SK-N-SH (cell line): ENCODE results near the gene SYT1. TPM values are rescaled to one million over a fixed set of nuclear protein-coding genes. Genes with fewer than 3 reads are reported as not detected.

Experiments
- CTCF ChIA-PET: fragments of 300-600, 350-600 bp; formaldehyde crosslinking; extraction: SDS; loops from one replicate; lab custom pipeline; 2021; lab: Yijun Ruan, JAX
- POLR2A ChIA-PET: fragments of 350-600 bp; sonication (Branson Sonifier 250); formaldehyde crosslinking; extraction: SDS; loops from one replicate; lab custom pipeline; 2020; ENCODE audit warnings: antibody characterized with exemption, inconsistent platforms; lab: Yijun Ruan, JAX
- DNase-seq: peaks from one replicate; pipeline ENCODE4 v3.0.0; 2012
- H2AFZ ChIP-seq: fragments of 200-600 bp; sonication (generic); 2 replicates; pipeline ENCODE4 v1.8.1; 2016; ENCODE audit warnings: antibody characterized with exemption, mild to moderate bottlenecking, low read depth
- H3F3A ChIP-seq: fragments of 200-600 bp; sonication (generic); replicated peaks from 2 replicates; pipeline ENCODE3; 2016; ENCODE audit warnings: antibody characterized with exemption, mild to moderate bottlenecking; ENCODE audit not compliant: insufficient read depth
- H3K27ac ChIP-seq, 2 experiments: fragments of 200-500 bp in 1 of 2; fragments of 200-600 bp in 1 of 2; sonication (Bioruptor generic) in 1 of 2; sonication (generic), shearing (Covaris generic) in 1 of 2; 2 replicates each; pipeline versions ENCODE4 v1.5.1 to v1.6.1; 2014 to 2016; ENCODE audit warnings: low read depth in 2 of 2, inconsistent platforms in 1 of 2, low read length in 1 of 2, mild to moderate bottlenecking in 1 of 2, mixed read lengths in 1 of 2
- H3K27me3 ChIP-seq: fragments of 200-600 bp; sonication (generic), shearing (Covaris generic); 2 replicates; pipeline ENCODE4 v1.6.1; 2016; ENCODE audit warnings: mixed run types; ENCODE audit not compliant: insufficient read depth
- H3K36me3 ChIP-seq, 2 experiments: fragments of 200-500 bp in 1 of 2; fragments of 200-600 bp in 1 of 2; sonication (Bioruptor generic) in 1 of 2; sonication (generic) in 1 of 2; replicated peaks in 1 of 2; 2 replicates each; pipeline versions ENCODE3 to v1.5.1; 2014 to 2016; ENCODE audit warnings: low read length in 1 of 2, mild to moderate bottlenecking in 1 of 2; ENCODE audit not compliant: insufficient read depth in 2 of 2, control insufficient read depth in 1 of 2
- H3K4me1 ChIP-seq, 2 experiments: fragments of 200-500 bp in 1 of 2; fragments of 200-600 bp in 1 of 2; sonication (Bioruptor generic) in 1 of 2; sonication (generic), shearing (Covaris generic) in 1 of 2; 2 replicates each; pipeline versions ENCODE4 v1.5.1 to v1.6.1; 2014 to 2016; ENCODE audit warnings: low read depth in 1 of 2, low read length in 1 of 2, mixed run types in 1 of 2; ENCODE audit not compliant: insufficient read depth in 2 of 2, control insufficient read depth in 1 of 2
- H3K4me2 ChIP-seq: fragments of 200-600 bp; sonication (generic), shearing (Covaris generic); 2 replicates; pipeline ENCODE4 v1.6.1; 2017; ENCODE audit warnings: mixed run types
- H3K4me3 ChIP-seq, 2 experiments: fragments of 200-500 bp in 1 of 2; fragments of 200-600 bp in 1 of 2; sonication (Bioruptor generic) in 1 of 2; sonication (generic), shearing (Covaris generic) in 1 of 2; 2 replicates each; pipeline versions ENCODE4 v1.5.1 to v1.8.1; 2014 to 2016; ENCODE audit warnings: low read depth in 2 of 2, inconsistent platforms in 1 of 2, low read length in 1 of 2, mild to moderate bottlenecking in 1 of 2, mixed read lengths in 1 of 2, moderate library complexity in 1 of 2
- H3K79me2 ChIP-seq: fragments of 200-600 bp; sonication (generic); 2 replicates; pipeline ENCODE4 v1.8.1; 2017; ENCODE audit warnings: mild to moderate bottlenecking; ENCODE audit not compliant: insufficient read depth
- H3K9ac ChIP-seq: fragments of 200-600 bp; sonication (generic); 2 replicates; pipeline ENCODE4 v1.6.1; 2017; ENCODE audit warnings: mixed run types
- H3K9me2 ChIP-seq: fragments of 200-600 bp; sonication (generic); 2 replicates; pipeline ENCODE4 v1.6.1; 2017; ENCODE audit warnings: mixed run types
- H3K9me3 ChIP-seq: fragments of 200-600 bp; sonication (generic); 2 replicates; pipeline ENCODE4 v1.6.1; 2017; ENCODE audit warnings: mixed run types, mild to moderate bottlenecking, moderate library complexity
- H4K20me1 ChIP-seq: fragments of 200-600 bp; sonication (generic); 2 replicates; pipeline ENCODE4 v1.6.1; 2017; ENCODE audit warnings: mild to moderate bottlenecking, mixed run types; ENCODE audit not compliant: insufficient read depth
- ELF1 ChIP-seq: IDR thresholded peaks from 2 replicates; pipeline ENCODE4 v1.4.0; 2012
- EZH2phosphoT487 ChIP-seq: fragments of 200-600 bp; sonication (generic); IDR thresholded peaks from 2 replicates; pipeline ENCODE4 v1.6.1; 2017; ENCODE audit warnings: low read depth, mixed run types, mild to moderate bottlenecking, antibody characterized with exemption, moderate library complexity, borderline replicate concordance
- FOSL2 ChIP-seq: IDR thresholded peaks from 2 replicates; pipeline ENCODE4 v1.4.0; 2012; ENCODE audit warnings: low read depth, mild to moderate bottlenecking, moderate library complexity, borderline replicate concordance
- FOXJ3 ChIP-seq: sonication (generic); formaldehyde crosslinking; IDR thresholded peaks from 2 replicates; pipeline ENCODE4 v1.5.1; 2020; ENCODE audit warnings: mild to moderate bottlenecking, missing genetic modification reagents
- FOXM1 ChIP-seq: IDR thresholded peaks from 2 replicates; pipeline ENCODE4 v1.4.0; 2012; ENCODE audit warnings: low read depth, mild to moderate bottlenecking
- GATA2 ChIP-seq: sonication (generic); formaldehyde crosslinking; IDR thresholded peaks from 2 replicates; pipeline ENCODE4 v1.5.0; 2020; ENCODE audit warnings: mild to moderate bottlenecking, missing genetic modification reagents
- JUND ChIP-seq: IDR thresholded peaks from 2 replicates; pipeline ENCODE4 v1.4.0; 2012
- MXI1 ChIP-seq: IDR thresholded peaks from 2 replicates; pipeline ENCODE4 v1.6.1; 2012; ENCODE audit warnings: mild to moderate bottlenecking, low read depth, low read length, improper control_type of control experiment
- NFIC ChIP-seq: IDR thresholded peaks from 2 replicates; pipeline ENCODE4 v1.4.0; 2012; ENCODE audit warnings: borderline replicate concordance
- SIN3A ChIP-seq: IDR thresholded peaks from 2 replicates; pipeline ENCODE4 v1.6.1; 2012; ENCODE audit warnings: low read depth, mild to moderate bottlenecking, low read length, moderate library complexity, borderline replicate concordance
- SMC3 ChIP-seq: IDR thresholded peaks from 2 replicates; pipeline ENCODE4 v1.6.1; 2012; ENCODE audit warnings: low read depth, low read length, improper control_type of control experiment
- TAF1 ChIP-seq: IDR thresholded peaks from 2 replicates; pipeline ENCODE4 v1.6.1; 2012; ENCODE audit warnings: low read depth, mild to moderate bottlenecking, low read length, moderate library complexity, borderline replicate concordance
- TCF12 ChIP-seq: IDR thresholded peaks from 2 replicates; pipeline ENCODE4 v1.4.0; 2012
- YY1 ChIP-seq: IDR thresholded peaks from 2 replicates; pipeline ENCODE4 v1.4.0; 2012; ENCODE audit warnings: low read depth, mild to moderate bottlenecking
- ZBTB33 ChIP-seq: IDR thresholded peaks from 2 replicates; pipeline ENCODE4 v1.4.0; 2012; ENCODE audit warnings: low read depth, borderline replicate concordance
- WGBS: methylation state at CpG from one replicate; pipeline ENCODE4 v1.1.6; 2017; ENCODE audit warnings: low lambda C conversion rate; 5-methylcytosine and 5-hydroxymethylcytosine counted together
- polyA plus RNA-seq, 3 experiments: library from polyadenylated mRNA; depleted of rRNA; stranded (reverse); fragments of >200 nt; gene quantifications; 2 replicates each; pipeline ENCODE4 v1.2.3, GENCODE V29; 2012
- TF ChIP-seq, protein P1 (sequence below): fragments of 150-350 bp; IDR thresholded peaks from 2 replicates; pipeline ENCODE4 v1.6.1; 2017; ENCODE audit warnings: antibody characterized with exemption, low read length, low read depth, borderline replicate concordance
- TF ChIP-seq, protein P2 (sequence below): IDR thresholded peaks from 2 replicates; pipeline ENCODE4 v1.4.0; 2012; ENCODE audit warnings: low read depth, borderline replicate concordance
- TF ChIP-seq, protein P3 (sequence below): IDR thresholded peaks from 2 replicates; pipeline ENCODE4 v1.6.1; 2012; ENCODE audit warnings: mild to moderate bottlenecking, low read depth, low read length, moderate library complexity
- TF ChIP-seq, protein P4 (sequence below): fragments of 200-600 bp; sonication (generic); IDR thresholded peaks from 2 replicates; pipeline ENCODE4 v1.6.1; 2017; ENCODE audit warnings: antibody characterized with exemption, mild to moderate bottlenecking, moderate library complexity

The SYT1 gene
- polyA plus RNA-seq, 1 of the 3 experiments (the other 2 are of a cell fraction) = 12.7 TPM

DNA sequence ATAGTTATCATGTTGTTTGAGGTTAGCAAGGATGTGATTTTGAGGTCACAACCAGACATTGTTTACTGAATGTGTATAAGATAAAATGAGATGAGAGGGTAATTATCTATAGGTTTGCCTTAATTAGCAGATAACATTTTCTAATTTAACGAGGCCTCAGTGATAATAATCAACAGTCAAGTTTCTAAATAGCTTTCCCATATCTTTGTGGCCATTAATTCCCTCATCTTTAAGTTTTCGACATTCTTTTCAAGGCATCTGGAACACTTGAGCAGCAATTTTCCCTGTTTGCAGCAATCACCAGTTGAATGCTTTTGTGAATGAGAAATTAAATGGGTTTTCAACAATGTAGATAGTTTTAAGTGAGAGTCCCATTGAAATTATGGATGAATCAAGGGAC, 304.1 kb downstream of the SYT1 start:
- no peak overlapping the region for H3K4me2 ChIP-seq
- H3K27ac ChIP-seq = no peak overlapping the region
- ChIA-PET CTCF (no interaction called here), POLR2A (no interaction called here)
- no peaks in the 10 kb centered on the region for H3K27me3 ChIP-seq
- H3F3A ChIP-seq = no peaks in the 10 kb centered on the region
- peaks cover 0 to 6% of the 10 kb centered on the region in 2 experiments for H3K36me3 ChIP-seq
- H3K4me3 ChIP-seq = no peak overlapping the region
- no peaks in the 10 kb centered on the region for H3K9me3 ChIP-seq
- H2AFZ ChIP-seq = no peak overlapping the region
- no peak for DNase-seq
- no peak overlapping the region for H3K9ac ChIP-seq
- H4K20me1 ChIP-seq = no peaks in the 10 kb centered on the region
- H3K79me2 ChIP-seq = no peaks in the 10 kb centered on the region
- WGBS = 31% methylated on average over 2 of the region's 2 CpGs
- TF ChIP-seq FOXM1 (no peak), MXI1 (no peak), TAF1 (no peak), FOSL2 (no peak), FOXJ3 (CRISPR knock-in tag) (no peak)
- TF ChIP-seq, all 33 proteins: peak for 0
- Histone ChIP-seq H3K4me1 (peaks cover 0 to 2% of the 10 kb centered on the region in 2 experiments; a peak in 1 of 4 replicates), H3K9me2 (no peaks in the 10 kb centered on the region)

DNA sequence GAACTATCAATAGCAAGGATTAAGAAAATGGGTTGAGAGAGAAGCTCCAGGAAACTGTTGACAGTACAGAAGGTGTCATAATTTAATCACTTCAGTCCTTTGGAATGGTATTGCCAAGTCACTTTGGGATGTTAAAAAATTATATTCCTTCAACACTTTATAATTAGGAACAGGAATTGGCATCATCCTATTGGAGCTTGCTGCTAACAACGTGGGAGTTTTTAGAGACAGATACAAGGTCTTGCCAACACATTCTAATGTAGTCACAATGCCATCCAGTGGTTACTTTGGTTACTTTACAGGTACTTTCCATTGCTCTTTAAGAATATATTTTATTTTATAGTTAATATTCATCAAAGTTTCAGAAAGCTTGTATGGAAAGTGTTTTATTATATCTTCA, 310.1 kb downstream of the SYT1 start:
- Histone ChIP-seq H3K9ac (no peak overlapping the region), H3F3A (no peaks in the 10 kb centered on the region), H3K79me2 (no peaks in the 10 kb centered on the region), H3K9me2 (no peaks in the 10 kb centered on the region), H3K27ac (no peak overlapping the region), H3K4me2 (no peak overlapping the region), H3K27me3 (no peaks in the 10 kb centered on the region), H3K4me3 (no peak overlapping the region), H4K20me1 (no peaks in the 10 kb centered on the region), H3K4me1 (peaks cover 0 to 2% of the 10 kb centered on the region in 2 experiments; a peak in 1 of 4 replicates), H2AFZ (no peak overlapping the region), H3K9me3 (no peaks in the 10 kb centered on the region), H3K36me3 (peaks cover 0 to 6% of the 10 kb centered on the region in 2 experiments)
- WGBS = 44% methylated on average over 1 of the region's 1 CpG
- ChIA-PET POLR2A (no interaction called here), CTCF (interaction anchor here (0.6 to 2.1 kb wide), 22 partner anchors 9 to 1054 kb away, joined by 3 to 10 read pairs (median 4); no protein-coding TSS in a partner anchor)
- DNase-seq = no peak
- no peak for TF ChIP-seq YY1
- TF ChIP-seq ELF1 = no peak
- TF ChIP-seq SMC3 = peak; percentile 49
- TF ChIP-seq, protein P1, sequence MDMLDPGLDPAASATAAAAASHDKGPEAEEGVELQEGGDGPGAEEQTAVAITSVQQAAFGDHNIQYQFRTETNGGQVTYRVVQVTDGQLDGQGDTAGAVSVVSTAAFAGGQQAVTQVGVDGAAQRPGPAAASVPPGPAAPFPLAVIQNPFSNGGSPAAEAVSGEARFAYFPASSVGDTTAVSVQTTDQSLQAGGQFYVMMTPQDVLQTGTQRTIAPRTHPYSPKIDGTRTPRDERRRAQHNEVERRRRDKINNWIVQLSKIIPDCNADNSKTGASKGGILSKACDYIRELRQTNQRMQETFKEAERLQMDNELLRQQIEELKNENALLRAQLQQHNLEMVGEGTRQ = no peak
- no peak for TF ChIP-seq TCF12
- TF ChIP-seq FOXM1 = no peak
- TF ChIP-seq NFIC = no peak
- TF ChIP-seq MXI1 = no peak
- TF ChIP-seq, protein P2, sequence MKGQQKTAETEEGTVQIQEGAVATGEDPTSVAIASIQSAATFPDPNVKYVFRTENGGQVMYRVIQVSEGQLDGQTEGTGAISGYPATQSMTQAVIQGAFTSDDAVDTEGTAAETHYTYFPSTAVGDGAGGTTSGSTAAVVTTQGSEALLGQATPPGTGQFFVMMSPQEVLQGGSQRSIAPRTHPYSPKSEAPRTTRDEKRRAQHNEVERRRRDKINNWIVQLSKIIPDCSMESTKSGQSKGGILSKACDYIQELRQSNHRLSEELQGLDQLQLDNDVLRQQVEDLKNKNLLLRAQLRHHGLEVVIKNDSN = no peak
- TF ChIP-seq GATA2 (CRISPR knock-in tag) = no peak
- TF ChIP-seq, protein P3, sequence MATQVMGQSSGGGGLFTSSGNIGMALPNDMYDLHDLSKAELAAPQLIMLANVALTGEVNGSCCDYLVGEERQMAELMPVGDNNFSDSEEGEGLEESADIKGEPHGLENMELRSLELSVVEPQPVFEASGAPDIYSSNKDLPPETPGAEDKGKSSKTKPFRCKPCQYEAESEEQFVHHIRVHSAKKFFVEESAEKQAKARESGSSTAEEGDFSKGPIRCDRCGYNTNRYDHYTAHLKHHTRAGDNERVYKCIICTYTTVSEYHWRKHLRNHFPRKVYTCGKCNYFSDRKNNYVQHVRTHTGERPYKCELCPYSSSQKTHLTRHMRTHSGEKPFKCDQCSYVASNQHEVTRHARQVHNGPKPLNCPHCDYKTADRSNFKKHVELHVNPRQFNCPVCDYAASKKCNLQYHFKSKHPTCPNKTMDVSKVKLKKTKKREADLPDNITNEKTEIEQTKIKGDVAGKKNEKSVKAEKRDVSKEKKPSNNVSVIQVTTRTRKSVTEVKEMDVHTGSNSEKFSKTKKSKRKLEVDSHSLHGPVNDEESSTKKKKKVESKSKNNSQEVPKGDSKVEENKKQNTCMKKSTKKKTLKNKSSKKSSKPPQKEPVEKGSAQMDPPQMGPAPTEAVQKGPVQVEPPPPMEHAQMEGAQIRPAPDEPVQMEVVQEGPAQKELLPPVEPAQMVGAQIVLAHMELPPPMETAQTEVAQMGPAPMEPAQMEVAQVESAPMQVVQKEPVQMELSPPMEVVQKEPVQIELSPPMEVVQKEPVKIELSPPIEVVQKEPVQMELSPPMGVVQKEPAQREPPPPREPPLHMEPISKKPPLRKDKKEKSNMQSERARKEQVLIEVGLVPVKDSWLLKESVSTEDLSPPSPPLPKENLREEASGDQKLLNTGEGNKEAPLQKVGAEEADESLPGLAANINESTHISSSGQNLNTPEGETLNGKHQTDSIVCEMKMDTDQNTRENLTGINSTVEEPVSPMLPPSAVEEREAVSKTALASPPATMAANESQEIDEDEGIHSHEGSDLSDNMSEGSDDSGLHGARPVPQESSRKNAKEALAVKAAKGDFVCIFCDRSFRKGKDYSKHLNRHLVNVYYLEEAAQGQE = no peak
- no peak for TF ChIP-seq EZH2phosphoT487
- TF ChIP-seq, protein P4, sequence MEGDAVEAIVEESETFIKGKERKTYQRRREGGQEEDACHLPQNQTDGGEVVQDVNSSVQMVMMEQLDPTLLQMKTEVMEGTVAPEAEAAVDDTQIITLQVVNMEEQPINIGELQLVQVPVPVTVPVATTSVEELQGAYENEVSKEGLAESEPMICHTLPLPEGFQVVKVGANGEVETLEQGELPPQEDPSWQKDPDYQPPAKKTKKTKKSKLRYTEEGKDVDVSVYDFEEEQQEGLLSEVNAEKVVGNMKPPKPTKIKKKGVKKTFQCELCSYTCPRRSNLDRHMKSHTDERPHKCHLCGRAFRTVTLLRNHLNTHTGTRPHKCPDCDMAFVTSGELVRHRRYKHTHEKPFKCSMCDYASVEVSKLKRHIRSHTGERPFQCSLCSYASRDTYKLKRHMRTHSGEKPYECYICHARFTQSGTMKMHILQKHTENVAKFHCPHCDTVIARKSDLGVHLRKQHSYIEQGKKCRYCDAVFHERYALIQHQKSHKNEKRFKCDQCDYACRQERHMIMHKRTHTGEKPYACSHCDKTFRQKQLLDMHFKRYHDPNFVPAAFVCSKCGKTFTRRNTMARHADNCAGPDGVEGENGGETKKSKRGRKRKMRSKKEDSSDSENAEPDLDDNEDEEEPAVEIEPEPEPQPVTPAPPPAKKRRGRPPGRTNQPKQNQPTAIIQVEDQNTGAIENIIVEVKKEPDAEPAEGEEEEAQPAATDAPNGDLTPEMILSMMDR = peak; percentile 57
- TF ChIP-seq SIN3A = no peak
- no peak for TF ChIP-seq ZBTB33
- TF ChIP-seq JUND = no peak
- no peak for TF ChIP-seq FOSL2
- TF ChIP-seq TAF1 = no peak
